ENCODE data around the gene CLASRP. TPM values are rescaled to one million over a fixed set of nuclear protein-coding genes. Genes with fewer than 3 reads are reported as not detected.

CLASRP gene
- total RNA-seq, 1 experiment from 2014 or later: 38.9 TPM

GRCh38 chr19:45091031-45091923 is 52.4 kb downstream of the CLASRP start:
- H3K9me3 ChIP-seq (ENCODE audit: low read length): no peaks in the 10 kb centered on the region
- H3K27ac ChIP-seq (ENCODE audit: low read length): peak overlapping the region; percentile 65
- peak overlapping the region; percentile 91 for H3K4me2 ChIP-seq (ENCODE audit: low read length)
- ChIA-PET POLR2A (ENCODE audit: unreplicated experiment) (interaction anchor here (0.7 kb wide), 1 partner anchor 16 kb away, joined by 5 read pairs; no protein-coding TSS in a partner anchor), CTCF (interaction anchor here (0.6 to 0.7 kb wide), 3 partner anchors 27 to 59 kb away, joined by 4 to 10 read pairs (median 4); no protein-coding TSS in a partner anchor)
- H3K4me3 ChIP-seq (ENCODE audit: low read length): peak overlapping the region; percentile 91
- H3K79me2 ChIP-seq (ENCODE audit: low read length): peaks cover 35% of the 10 kb centered on the region
- no peaks in the 10 kb centered on the region for H3F3A ChIP-seq (ENCODE audit: low read length, unreplicated experiment)
- H3K4me1 ChIP-seq (ENCODE audit: insufficient read depth, low read length): peaks cover 11% of the 10 kb centered on the region
- TF ChIP-seq CTCF (conservative IDR thresholded peaks at IDR 0.05; ENCODE audit: low read depth, low read length) (no peak), EZH2phosphoT487 (IDR thresholded peaks at IDR 0.05; ENCODE audit: borderline replicate concordance, low read length) (no peak), EZH2 (IDR thresholded peaks at IDR 0.05; ENCODE audit: low read length, unreplicated experiment) (no peak)
- H3K9ac ChIP-seq (ENCODE audit: low read length): peak overlapping the region; percentile 97
- no peaks in the 10 kb centered on the region; the same call in 1 of the 2 replicates for H3K36me3 ChIP-seq (ENCODE audit: low read depth, low read length)
- no peaks in the 10 kb centered on the region for H3K9me2 ChIP-seq (replicated peaks; ENCODE audit: low read length)
- ATAC-seq (peak; percentile 85), DNase-seq (peak; percentile 97)
- H3K27me3 ChIP-seq (ENCODE audit: low read length): no peaks in the 10 kb centered on the region
- H4K20me1 ChIP-seq (ENCODE audit: low read length): no peaks in the 10 kb centered on the region
- intact Hi-C loops (cut with micrococcal nuclease): loop anchor here (5.0 to 10.0 kb wide), 3 partner anchors 36 to 244 kb away; partner anchors contain the start of genes BLOC1S3 and TRAPPC6A
- peak overlapping the region; percentile 85 for H2AFZ ChIP-seq (ENCODE audit: low read length)
- BruUV-seq (replicated peaks): no TSS peak

- Histone ChIP-seq H3F3A (ENCODE audit: low read length, unreplicated experiment) (no peaks in the 10 kb centered on the region), H3K79me2 (ENCODE audit: low read length) (peaks cover 52% of the 10 kb centered on the region), H3K9ac (ENCODE audit: low read length) (peak within 1 kb of the TSS; percentile 97), H4K20me1 (ENCODE audit: low read length) (no peaks in the 10 kb centered on the region), H3K4me2 (ENCODE audit: low read length) (peak within 1 kb of the TSS; percentile 91), H3K9me3 (ENCODE audit: low read length) (no peaks in the 10 kb centered on the region), H2AFZ (ENCODE audit: low read length) (peak within 1 kb of the TSS; percentile 85), H3K9me2 (replicated peaks; ENCODE audit: low read length) (no peaks in the 10 kb centered on the region), H3K27ac (ENCODE audit: low read length) (peak within 1 kb of the TSS; percentile 82), H3K27me3 (ENCODE audit: low read length) (no peaks in the 10 kb centered on the region), H3K4me1 (ENCODE audit: insufficient read depth, low read length) (peaks cover 20% of the 10 kb centered on the region), H3K36me3 (ENCODE audit: low read depth, low read length) (no peaks in the 10 kb centered on the region), H3K4me3 (ENCODE audit: low read length) (peak within 1 kb of the TSS; percentile 91)
- DNase-seq (peak; percentile 94), ATAC-seq (peak; percentile 56)
- POLR2A ChIA-PET (ENCODE audit: unreplicated experiment): interaction anchor here (0.6 kb wide), 1 partner anchor 187 kb away, joined by 3 read pairs; the partner anchor contains the start of gene APOE
- intact Hi-C loops (cut with micrococcal nuclease): loop anchor here (5.0 to 10.0 kb wide), 3 partner anchors 34 to 242 kb away; partner anchors contain the start of genes BLOC1S3 and TRAPPC6A
- TF ChIP-seq EZH2 (IDR thresholded peaks at IDR 0.05; ENCODE audit: low read length, unreplicated experiment) (no peak), EZH2phosphoT487 (IDR thresholded peaks at IDR 0.05; ENCODE audit: borderline replicate concordance, low read length) (no peak), CTCF (conservative IDR thresholded peaks at IDR 0.05; ENCODE audit: low read depth, low read length) (0 out of 2 replicates have a peak, but pooled peaks have one; percentile 17)
- no TSS peak for BruUV-seq (replicated peaks)
- CTCF ChIA-PET: no interaction called here
Observed at GRCh38 chr19:45092747-45093678, 54.2 kb downstream of the CLASRP start, which contains the start of gene PPP1R37. PPP1R37 (plus strand) TSS chr19:45093179; CDS start chr19:45093326, 147 bp downstream.

Data from PC-3 (cell line).